GM18870 (cell line): ENCODE measurements around the gene TSC1.
"Not testable (repeated sequence)": the region's sequence is repeated elsewhere in the genome, so short reads cannot be mapped to it uniquely, and the experiment has no call there.

Source experiments
- ATAC-seq: cut with Tn5 transposase; IDR thresholded peaks from one replicate; pipeline ENCODE4 v1.9.1; 2021; ENCODE audit warnings: moderate library complexity; ENCODE audit not compliant: unreplicated experiment

Gene TSC1

DNA sequence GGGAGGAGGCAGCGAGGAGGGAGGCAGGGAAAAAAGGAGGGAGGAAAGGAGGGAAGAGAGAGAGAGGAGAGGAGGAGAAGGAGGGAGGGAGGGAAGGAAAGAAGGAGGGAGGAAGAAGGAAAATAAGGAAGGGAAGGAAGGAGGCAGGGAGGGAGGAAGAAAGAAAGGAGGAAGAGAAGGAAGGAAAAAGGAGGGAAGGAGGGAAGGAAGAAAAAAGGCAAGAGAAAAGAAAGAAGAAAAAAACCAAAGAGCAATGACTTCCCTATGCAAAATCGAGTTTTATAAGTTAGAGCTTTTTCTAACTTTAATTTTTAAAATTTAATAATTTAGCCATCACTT lies 33.7 kb upstream of the TSC1 start:
- no peak for ATAC-seq

DNA sequence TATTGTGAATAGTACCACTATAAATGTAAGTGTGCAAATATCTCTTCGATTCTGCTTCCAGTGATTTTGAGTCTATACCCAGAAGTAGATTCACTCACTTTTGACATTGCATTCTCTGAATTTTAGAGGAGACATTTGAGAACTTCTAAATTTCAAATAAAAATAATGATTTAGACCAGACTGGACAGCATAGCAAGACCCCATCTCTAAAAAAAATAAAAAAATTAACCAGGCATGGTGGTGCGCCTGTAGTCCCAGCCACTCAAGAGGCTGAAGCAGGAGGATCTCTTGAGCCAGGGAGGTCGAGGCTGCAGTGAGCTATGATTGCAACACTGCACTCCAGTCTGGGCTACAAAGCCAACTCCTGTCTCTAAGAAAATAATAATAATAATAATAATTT lies 32.2 kb upstream of the TSC1 start:
- no peak for ATAC-seq

DNA sequence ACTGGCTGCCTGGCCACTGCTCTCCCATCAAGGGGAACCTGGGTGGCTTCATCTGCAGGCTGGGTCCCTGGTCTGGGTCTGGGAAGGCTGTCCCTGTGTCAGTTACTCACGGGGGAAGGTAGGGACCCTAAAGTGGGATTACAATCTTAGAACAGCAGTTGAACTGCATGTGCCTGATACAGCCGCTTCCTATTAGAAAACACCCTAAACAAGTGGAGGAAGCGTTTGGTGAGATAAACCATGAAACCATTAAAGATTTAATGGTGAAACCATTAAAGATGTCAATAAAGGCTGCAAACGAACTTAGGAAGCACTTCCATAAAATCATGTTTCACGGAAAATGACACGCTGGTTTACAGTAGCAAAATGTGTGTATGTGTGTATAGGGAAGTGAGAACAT lies 31.5 kb upstream of the TSC1 start:
- ATAC-seq = no peak

DNA sequence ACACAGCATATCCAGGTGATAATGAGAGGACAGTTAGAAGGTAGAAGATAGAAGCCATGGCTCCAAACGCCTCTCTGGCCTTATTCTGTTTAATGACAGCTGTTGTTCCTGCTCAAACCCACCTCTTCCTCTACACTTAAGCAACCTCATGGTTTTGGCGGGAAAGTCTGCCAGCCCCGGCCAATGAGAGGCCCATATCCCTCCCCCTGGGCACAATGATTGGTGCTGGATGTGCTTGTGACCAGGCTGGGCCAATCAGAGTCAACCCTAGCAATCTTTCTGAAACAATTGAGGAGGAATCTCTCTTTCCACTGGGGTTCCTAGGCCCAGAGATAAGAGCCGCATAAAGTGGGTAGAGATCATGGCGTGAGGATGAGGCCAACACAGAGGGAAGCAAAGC lies 29.3 kb upstream of the TSC1 start:
- no peak for ATAC-seq

DNA sequence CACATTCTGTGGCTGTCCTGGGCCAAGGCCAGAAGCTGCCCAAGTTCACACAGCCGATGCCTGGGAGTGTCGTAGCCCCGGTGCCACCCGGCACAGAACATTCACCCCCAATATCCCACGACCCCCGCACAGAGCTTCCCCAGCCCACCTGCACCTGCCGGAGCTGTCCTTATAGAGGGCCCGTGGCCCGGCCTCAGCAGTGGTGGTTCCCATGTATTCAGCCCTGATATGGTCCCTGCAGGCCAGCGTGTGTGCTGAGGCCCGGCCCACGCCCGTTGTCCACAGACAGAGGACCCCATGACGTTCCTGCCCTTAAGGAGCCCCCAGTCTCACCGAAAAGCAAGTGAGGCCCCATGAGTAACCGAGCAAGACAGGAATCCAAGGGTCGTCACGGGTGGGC lies 28.8 kb upstream of the TSC1 start:
- no peak for ATAC-seq

DNA sequence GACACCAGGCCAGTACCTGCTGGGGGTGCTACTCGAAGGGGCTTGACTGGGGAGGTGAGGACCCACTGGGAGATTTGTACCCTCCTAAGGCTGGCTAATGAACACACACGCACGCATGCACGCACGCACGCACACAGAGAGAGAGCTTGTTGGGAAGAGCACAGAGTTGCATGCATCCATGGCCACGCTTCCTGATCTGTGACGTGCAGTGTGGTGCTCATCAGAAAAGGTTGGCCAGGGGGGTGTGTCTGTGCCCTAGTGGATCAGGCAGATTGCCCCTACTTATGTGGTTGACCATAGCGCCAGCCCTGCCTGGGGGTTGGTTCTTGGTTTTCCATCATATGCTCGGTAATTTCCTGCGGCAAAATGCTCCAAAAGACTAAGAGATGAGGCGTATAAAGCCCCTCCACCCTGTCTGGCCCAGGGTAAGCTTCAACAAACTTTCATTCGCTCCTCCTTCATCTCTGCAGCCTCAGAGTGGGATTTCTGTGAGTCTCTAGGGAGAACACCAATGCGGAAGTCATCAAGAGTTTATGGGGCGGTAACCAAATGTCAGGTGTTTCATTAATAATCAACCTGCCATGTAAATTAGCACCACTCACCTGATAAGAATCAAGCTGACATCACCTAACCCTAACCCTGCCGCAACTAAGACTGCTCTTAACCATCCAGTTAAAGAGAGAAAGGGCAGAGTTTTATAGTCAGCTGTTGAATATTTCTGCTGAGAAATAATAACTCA lies 26.1 kb upstream of the TSC1 start:
- no peak for ATAC-seq

DNA sequence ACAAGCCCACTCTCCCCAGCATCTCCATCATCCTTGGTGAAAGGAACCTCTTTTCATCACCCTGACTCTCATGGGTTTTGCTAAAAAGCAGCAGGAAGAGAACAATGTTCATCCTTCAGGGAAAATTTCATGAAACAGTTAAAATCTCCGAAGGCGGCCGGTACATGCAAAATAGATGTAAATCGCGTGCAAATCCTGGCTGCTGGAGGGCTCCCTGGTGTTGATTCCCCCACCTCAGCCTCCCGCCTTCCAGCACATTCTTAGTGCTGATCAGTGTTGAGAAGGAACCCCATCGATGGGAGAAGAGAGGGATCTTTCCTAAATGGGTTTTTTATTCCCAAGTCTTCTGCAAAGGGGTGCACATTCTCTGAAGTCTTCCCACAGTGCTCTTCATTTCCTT lies 25.4 kb upstream of the TSC1 start:
- ATAC-seq = no peak

DNA sequence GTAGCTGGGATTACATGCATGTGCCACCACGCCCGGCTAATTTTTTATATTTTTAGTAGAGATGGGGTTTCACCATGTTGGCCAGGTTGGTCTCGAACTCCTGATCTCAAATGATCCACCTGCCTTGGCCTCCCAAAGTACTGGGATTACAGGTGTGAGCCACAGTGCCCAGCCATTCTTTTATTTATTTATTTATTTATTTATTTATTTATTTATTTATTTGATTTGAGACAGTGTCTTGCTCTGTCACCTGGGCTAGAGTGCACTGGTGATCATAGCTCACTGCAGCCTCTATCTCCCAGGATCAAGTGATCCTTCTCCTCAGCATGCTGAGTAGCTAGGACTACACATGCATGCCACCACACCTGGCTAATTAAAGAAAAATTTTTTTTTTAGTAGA lies 23.5 kb upstream of the TSC1 start:
- not testable (repeated sequence) for ATAC-seq

DNA sequence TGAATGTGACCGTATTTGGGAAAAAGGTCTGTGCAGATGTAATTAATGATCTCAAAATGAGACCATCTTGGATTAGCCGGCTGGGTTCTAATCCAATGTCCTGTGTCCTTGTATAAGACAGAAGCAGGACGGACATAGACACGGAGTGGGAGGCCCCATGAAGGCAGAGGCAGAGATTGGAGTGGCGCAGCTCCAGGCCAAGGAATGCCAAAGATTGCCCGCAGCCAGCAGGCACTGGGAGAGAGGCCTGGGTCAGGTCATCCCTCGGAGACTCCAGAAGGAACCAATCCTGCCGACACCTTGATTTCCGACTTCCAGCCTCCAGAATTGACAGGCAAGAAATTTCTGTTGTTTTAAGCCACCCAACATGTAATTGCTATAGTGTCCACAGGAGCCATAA lies 21.1 kb upstream of the TSC1 start:
- no peak for ATAC-seq

DNA sequence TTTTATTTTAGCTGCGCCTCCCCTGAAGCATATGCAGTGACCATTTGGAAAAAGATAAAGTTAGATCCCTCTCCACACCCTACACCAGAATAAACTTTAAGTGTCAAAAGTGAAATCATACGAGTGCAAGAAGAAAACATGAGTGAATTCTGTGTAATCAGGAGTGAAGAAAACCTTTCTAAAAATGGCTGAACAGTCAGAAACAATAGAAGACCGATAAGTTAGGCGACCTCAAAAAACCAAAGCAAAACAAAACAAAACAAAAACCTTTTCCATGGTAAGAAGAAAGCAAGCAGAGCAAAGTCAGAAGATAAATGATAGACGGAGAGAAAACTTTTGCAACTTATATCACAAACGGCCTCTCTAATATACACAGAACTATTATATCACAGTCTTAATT lies 16.6 kb upstream of the TSC1 start:
- no peak for ATAC-seq

DNA sequence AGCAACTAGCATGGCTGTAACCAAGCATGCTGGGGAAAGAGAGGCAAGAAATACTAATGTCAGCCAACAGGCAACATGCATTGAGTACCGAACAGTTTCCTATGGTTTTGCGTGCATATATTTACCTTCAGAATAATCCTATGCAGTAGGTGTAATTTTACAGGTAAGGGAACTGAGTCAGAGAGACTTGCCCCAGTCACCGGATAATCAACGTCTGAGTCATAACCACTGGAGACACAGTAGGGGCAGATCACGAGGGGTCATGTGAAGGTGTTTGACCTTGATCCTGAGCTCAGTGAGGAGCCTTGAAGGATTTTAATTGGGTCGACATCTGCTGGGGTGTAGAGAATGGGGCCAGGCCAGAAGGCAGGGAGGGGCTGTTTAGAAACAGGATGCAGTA lies 13.4 kb upstream of the TSC1 start:
- ATAC-seq = no peak

DNA sequence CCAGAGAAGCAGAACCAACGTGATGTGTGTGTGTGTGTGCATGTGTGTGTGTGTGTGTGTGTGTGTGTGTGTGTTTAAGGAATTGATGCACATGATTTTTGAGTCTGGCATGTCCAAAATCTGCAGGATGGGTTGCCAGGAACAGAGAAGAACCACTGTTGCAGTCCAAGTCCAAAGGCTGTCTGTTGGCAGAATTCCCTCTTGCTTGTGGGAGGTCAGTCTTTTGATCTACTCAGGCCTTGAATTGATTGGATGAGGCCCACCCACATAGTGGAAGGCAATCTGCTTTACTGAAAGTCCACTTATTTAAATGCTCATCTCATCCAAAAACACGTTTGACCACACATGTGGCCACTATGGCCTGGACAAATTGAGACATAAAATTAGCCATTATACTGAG lies 11.4 kb upstream of the TSC1 start:
- ATAC-seq = no peak

DNA sequence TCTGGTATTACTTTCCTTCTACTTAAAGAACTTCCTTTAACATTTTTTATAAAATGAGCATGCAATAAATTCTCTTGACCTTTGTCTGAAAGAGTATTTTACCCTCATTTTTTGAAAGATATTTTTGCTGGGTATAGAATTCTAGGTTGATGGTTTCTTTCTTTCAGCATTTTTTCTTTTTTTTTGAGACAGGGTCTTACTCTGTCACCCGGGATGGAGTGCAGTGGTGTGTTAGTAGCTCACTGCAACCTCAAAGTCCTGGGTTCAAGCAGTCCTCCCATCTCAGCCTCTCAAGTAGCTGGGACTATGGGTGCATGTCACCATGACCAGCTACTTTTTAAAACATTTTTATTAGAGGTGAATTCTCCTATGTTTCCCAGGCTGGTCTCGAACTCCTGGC lies 10.7 kb upstream of the TSC1 start:
- no peak for ATAC-seq

DNA sequence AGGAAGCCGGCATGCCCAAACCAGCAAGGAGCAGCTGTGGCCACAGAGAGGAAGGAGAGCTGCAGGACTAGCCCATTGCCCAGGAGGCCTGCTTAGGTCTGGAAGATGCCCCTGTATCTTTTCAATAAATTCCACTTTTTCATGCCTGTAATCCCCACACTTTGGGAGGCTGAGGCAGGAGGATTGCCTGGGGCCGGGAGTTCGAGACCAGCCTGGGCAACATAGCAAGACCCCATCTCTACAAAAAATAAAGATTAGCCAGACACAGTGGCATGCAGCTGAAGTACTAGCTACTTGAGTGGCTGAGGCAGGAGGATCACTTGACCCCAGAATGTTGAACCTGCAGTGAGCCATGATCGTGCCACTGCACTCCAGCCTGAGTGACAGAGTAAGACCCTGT lies 5.3 kb upstream of the TSC1 start:
- no peak for ATAC-seq

DNA sequence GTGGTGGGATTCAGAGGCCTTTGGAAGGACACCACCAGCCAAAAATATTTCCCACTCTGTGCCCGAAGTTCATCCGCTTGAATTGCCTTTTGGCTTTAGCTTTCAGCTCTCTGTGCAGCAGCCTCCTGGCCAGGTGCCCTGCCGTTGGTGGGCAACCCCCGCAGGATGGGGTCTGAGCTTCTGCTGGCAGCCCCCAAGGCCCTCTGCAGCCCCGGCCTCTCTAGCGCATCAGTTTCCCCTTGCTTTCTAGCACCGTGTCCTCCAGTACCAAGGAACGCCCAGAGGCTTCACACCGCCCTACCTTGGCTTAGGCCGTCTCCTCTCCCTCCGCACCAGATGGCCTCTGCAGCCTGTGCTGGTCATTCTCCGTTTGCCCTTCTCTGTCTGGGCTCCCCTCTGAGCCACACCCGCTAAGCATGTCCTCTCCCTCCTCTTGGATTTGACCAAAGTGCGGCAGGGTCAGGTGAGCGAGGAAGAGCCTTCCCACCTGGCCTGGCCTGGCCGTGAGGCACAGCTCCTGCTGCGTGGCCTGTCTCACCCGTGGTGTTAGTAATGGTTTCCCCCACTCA lies 4.2 kb upstream of the TSC1 start:
- ATAC-seq = no peak

DNA sequence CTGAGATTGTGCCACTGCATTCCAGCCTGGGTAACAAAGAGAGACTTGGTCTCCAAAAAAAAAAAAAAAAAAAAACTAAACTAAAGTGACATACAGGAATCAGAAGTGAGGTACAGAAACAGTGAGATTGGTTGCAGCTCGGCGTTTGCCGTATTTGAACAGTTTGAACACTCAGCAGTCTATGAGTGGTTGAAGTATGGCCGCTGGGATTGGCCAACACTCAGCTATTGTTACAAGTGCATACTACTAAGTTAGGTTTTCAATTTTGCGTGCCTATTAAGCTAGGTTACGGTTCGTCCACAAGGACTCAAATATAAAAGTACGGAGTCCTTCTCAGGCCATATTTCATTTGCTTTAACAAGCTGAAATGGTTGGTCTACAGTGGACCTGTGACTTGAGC lies 3.3 kb upstream of the TSC1 start:
- ATAC-seq = no peak

DNA sequence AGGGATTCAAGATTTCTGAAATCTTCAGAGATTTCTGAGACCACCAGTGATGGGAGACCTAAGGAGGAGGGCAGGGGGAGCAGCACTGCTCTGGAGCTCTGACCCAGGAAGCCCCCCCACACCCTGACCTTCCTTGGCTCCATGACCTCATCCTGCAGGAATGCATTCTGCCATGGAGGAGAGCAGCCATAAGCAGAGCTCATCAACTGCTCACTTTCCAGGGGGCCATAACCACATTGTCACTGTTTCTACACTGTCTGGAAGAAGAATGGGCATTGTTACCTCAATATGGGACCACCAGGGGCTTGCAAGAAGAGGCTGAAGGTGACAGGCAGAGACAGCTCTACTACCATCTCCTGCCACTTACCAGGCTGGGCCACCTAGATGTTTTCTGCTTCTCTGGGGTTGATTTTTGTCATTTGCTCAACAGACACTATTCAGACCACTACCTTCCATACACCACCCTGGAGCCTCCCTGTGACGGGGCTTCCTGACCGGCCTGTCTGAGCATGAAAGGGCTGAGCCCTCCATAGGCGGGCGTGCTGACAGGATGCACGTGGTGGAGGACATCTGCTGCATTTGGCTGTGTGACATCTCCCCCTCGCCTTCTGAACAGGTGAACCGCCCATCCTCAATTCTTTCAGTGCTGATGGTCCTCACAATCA lies 2.3 kb upstream of the TSC1 start:
- no peak for ATAC-seq

DNA sequence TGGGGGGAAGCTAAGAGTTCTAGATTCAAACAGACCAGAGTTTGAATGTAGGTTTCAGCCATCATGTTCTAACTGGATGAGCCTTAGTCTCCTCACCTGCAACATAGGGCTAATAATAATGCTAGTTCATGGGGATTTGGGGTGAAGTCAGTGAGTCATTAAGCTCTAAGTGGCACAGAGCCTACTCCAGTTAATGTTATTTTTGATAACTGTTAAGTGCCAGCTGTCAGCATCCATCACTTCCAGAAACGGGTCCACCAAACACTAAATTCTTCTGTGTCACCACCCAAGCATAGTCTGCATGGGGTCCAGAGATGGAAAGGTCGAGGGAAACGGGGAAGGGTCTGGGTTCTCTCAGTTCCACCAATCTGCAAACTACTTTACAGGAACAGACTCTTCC lies 1.8 kb upstream of the TSC1 start:
- ATAC-seq = no peak

DNA sequence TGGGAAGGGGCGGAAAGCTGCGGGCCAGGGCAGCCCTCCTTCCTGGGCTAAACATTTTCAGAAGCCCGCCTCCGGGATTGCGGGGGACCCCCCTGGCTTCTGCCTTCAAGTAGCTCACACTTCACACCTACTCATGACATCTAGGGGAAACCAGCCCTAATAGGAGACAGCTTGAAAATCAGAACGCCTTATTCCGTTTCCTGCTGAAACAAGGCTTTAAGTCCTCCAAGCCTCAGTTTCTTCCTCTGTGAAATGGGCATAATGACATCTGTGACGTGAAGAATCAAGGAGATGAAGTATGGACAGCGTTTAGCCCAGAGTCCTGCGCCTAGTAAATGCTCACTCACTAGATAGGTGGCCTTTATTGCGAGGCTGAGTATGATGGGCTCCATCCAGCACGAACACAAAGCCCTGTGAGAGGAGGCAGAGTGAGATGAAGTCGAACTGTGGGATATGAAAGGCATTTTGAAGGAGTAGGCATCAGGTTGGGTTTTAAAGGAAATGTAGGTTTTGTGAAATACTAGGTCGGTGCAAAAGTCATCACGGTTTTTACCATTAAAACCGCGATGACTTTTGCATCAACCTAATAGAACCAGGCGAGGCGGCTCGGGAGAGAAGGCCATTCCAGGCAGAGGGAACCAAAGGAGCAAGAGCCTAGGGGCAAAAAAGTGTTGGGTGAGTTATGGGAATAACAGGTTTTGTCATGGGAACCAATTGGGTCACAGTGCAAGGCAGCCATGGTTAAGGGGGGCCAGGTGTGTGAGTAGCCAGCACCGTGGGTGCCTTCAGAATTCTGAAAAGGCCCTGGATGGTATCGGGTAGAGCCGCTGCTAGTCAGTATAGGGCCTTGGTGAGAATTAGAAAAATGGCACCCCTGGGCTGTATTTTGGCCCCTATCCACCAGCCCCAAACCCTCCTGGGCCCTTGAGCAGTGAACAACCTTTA lies 1.0 kb upstream of the TSC1 start:
- ATAC-seq = no peak

DNA sequence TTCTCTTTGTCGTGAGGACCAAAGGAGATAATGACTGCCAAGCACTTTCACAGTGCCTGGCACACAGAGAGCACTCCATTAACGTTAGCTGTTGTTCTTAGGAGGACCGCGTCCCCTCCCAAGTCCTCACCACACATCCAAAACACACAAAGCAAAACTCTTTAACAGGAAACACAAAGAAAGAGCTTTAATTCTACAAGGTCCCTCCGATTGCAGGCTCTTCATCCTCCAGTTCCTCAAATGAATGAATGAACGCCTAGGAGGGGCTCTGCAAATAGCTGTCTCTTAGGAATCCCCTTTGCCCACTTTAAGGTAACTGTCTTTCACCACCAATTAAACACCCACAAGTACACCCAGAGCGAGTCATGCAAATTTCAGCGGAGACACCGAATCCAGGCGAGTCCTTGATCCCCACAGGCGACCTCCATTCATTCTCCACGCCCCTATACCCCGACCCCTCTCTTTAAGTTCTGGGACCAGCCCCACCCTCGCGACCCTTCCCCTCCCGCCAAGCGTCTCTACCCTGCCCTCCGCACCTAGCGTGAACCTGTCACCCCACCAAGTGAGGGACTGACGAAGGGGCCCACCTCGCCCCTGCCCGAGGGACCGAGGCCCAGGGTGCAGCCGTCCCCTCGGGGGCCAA lies 644 bp downstream of the TSC1 start:
- no peak for ATAC-seq

DNA sequence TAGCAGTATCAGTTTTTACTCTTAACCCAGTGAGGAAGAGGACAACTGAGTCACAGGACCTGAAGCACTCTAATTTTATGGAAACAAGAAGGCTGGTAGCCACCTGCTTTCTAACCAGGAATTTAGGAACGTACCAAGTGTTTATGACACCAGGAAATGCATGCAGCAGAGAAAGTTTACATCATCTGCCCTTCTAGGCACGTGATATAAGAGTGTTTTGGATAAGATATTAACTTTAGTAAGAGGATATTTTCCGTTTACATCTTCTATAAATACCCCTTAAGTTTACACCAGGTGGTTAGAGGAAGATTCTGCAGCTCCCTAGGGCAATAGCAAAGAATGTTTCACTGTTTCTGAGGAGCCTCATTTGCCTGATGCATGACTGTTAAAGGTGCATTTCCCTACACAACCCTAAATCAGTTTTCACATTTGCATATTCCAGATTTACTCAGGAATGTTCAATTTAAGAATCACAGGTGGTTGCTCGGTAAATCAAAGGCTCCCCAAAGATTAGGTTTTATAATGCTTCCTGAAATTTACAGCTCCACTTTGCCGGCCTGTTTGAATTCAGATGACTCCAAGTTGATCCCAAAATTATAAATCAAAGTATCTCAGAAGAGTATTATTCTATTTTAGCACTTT lies 1.8 kb downstream of the TSC1 start:
- no peak for ATAC-seq
